ES-I3 (cell line): ENCODE results near the gene CLCF1.
"Not testable (repeated sequence)": the region's sequence is repeated elsewhere in the genome, so short reads cannot be mapped to it uniquely, and the experiment has no call there.

Experiments used
- H3K36me3 ChIP-seq: 2 replicates; pipeline ENCODE4 v1.6.1; 2013; ENCODE audit warnings: mild to moderate bottlenecking, low read length, control low read depth, moderate library complexity; ENCODE audit not compliant: insufficient read depth
- H3K4me1 ChIP-seq: 2 replicates; pipeline ENCODE4 v1.6.1; 2013; ENCODE audit warnings: mild to moderate bottlenecking, control low read depth, low read length; ENCODE audit not compliant: insufficient read depth
- H3K9ac ChIP-seq: 2 replicates; pipeline ENCODE4 v1.6.1; 2013; ENCODE audit warnings: low read depth, mild to moderate bottlenecking, low read length, moderate library complexity
- H3K9me3 ChIP-seq: 2 replicates; pipeline ENCODE4 v1.6.1; 2013; ENCODE audit warnings: mild to moderate bottlenecking, low read length, moderate library complexity; ENCODE audit not compliant: control insufficient read depth, insufficient read depth

CLCF1 gene

GRCh38 chr11:67332081-67332691 lies 41.2 kb downstream of the CLCF1 start:
- Histone ChIP-seq H3K4me1 (no peaks in the 10 kb centered on the region), H3K9ac (no peak overlapping the region), H3K36me3 (no peaks in the 10 kb centered on the region), H3K9me3 (no peaks in the 10 kb centered on the region)

DNA sequence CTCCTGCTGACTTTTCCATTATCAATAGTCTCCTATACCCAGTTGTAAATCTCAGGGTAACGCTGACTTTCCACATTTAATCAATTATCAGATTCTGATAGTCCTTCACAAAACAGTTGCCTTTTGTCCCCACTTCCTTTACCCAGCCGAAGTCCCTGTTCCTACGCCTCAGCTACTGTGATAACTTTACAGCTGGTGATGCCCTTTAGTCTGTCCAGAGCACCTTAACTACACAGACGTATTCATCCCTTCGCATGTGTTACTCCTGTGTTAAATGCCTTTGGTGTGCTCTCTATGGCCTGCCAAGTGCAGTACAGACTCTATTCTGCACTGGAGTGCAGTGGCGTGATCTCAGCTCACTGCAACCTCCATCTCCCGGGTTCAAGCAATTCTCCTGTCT lies 49.9 kb downstream of the CLCF1 start:
- no peaks in the 10 kb centered on the region for H3K4me1 ChIP-seq

DNA sequence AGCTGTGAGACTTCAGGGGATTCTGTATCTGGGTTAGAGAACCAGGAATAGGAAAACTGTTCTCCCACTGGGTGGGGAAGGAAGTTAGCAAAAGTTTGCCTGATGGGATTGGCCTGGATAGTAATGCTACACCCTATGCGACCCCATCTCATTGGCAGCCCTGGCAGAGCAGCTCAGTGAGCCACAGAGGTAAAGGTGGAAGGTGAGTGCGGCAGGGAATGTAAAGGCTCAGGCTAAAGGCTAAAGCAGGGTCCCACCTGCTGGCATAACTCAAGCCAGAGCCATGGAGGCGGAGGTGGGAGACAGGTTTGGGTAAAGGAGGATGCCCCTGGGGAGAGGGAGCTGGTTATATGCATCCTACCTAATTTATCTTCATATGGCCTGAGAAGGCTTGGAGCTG lies 51.3 kb downstream of the CLCF1 start:
- no peaks in the 10 kb centered on the region for H3K4me1 ChIP-seq
- no peaks in the 10 kb centered on the region for H3K36me3 ChIP-seq
- H3K9me3 ChIP-seq, result no peaks in the 10 kb centered on the region
- no peak overlapping the region for H3K9ac ChIP-seq

More for the DNA sequence above, 49.9 kb downstream of the CLCF1 start:
- Histone ChIP-seq H3K9me3 (no peaks in the 10 kb centered on the region), H3K36me3 (no peaks in the 10 kb centered on the region), H3K9ac (no peak overlapping the region)

GRCh38 chr11:67321313-67321871 lies 52.0 kb downstream of the CLCF1 start:
- H3K9ac ChIP-seq, result no peak overlapping the region
- no peaks in the 10 kb centered on the region for H3K9me3 ChIP-seq
- H3K36me3 ChIP-seq, result no peaks in the 10 kb centered on the region
- H3K4me1 ChIP-seq, result no peaks in the 10 kb centered on the region

DNA sequence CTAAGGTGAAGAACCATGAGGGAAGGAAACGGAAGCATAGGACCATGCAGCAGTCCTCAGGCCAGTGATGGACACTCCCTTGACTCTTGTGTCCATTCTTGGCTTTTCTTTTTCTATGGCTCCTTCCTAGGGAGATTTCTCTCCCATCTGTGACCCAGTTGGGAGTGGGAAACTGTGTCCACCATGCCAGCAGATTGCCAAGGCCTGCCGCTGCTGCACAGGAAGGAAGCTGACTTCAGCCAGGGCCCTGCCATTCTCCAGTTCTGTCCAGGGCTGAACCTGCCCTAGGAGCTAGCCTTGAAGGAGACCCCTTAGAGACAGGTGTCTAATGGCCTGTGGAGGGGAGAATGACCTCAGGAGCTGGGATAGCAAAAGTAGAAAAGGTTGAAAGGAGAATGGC lies 52.7 kb downstream of the CLCF1 start:
- Histone ChIP-seq H3K9me3 (no peaks in the 10 kb centered on the region), H3K36me3 (no peaks in the 10 kb centered on the region), H3K4me1 (no peaks in the 10 kb centered on the region), H3K9ac (no peak overlapping the region)

GRCh38 chr11:67320011-67320410 lies 53.4 kb downstream of the CLCF1 start:
- Histone ChIP-seq H3K4me1 (no peaks in the 10 kb centered on the region), H3K36me3 (no peaks in the 10 kb centered on the region), H3K9me3 (no peaks in the 10 kb centered on the region), H3K9ac (no peak overlapping the region)

- not testable (repeated sequence) for H3K9ac ChIP-seq, H3K36me3 ChIP-seq, H3K4me1 ChIP-seq, H3K9me3 ChIP-seq
These were observed 54.5 kb downstream of the CLCF1 start for GRCh38 chr11:67318876-67319275.

GRCh38 chr11:67317888-67318555 lies 55.4 kb downstream of the CLCF1 start:
- peak overlapping the region; percentile 85; the same call in 1 of the 2 replicates for H3K9ac ChIP-seq

DNA sequence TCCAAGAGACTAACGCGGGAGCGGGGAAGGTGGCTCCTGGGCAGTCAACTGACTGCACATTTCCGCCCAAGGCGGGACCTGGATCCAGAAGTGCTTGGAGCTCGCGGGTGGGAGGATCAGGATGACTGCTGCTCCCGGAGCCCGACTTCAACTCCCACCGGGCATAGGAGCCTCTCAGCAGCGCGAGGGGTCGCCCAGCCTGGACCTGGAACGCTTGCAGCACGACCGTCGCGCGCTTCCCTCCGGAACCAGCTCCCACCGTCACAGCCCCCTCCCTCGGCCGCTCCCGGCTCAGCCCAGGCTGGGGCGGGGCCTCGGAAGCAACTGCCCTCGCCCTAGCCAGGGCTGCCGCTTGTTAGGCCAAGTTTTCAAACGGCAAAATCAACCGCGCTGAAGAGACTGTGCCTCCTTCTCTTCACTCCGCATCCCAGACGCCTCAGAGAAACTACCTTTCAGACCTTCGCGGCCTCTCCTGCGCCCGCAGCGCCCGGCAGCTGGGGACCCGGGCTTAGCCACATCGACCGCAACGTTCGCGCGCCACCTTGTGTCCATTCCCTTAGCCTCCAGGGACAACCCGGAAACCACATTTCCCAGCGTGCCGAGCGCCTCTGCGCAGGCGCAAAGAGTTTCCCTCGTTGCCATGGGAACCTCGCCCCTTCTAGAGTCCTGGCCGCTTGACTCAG lies 56.1 kb downstream of the CLCF1 start:
- Histone ChIP-seq H3K9ac (peak overlapping the region; percentile 85), H3K9me3 (no peaks in the 10 kb centered on the region), H3K4me1 (no peaks in the 10 kb centered on the region), H3K36me3 (no peaks in the 10 kb centered on the region)

More at GRCh38 chr11:67317888-67318555, 55.4 kb downstream of the CLCF1 start:
- no peaks in the 10 kb centered on the region for H3K36me3 ChIP-seq
- H3K9me3 ChIP-seq, result no peaks in the 10 kb centered on the region
- H3K4me1 ChIP-seq, result no peaks in the 10 kb centered on the region

- H3K4me1 ChIP-seq, result no peaks in the 10 kb centered on the region
- H3K9me3 ChIP-seq, result no peaks in the 10 kb centered on the region
- H3K36me3 ChIP-seq, result no peaks in the 10 kb centered on the region
- H3K9ac ChIP-seq, result peak overlapping the region; percentile 85
These were observed 56.6 kb downstream of the CLCF1 start for GRCh38 chr11:67316882-67317204.

DNA sequence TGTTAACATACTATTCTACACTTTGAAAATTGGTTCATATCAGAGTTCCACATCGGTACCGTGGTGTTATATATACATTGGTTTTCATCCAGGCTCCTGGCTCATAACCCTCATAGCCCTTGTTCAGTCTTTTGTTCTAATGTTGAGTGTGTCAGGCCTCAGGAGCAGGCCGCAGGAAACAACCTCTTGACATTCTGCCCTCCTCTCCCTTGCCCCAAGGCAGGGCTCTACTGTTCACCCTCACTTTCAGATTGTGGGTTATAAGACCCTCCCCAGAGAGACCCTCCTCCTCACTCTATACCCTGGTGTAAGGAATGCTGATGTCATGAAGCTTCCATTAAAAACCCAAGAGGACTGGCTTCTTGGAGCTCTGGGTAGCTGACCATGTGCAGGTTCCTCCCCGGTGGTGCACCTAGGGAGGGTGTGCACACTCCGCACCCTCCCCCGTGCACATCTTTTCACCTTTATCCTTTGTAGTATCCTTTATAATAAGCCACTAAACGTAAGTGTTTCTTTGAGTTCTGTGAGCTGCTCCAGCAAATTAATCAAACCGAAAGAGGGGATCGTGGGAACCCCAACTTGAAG lies 58.0 kb downstream of the CLCF1 start:
- Histone ChIP-seq H3K36me3 (no peaks in the 10 kb centered on the region), H3K9me3 (no peaks in the 10 kb centered on the region), H3K4me1 (no peaks in the 10 kb centered on the region), H3K9ac (no peak overlapping the region)

GRCh38 chr11:67314218-67314617 lies 59.2 kb downstream of the CLCF1 start:
- no peaks in the 10 kb centered on the region for H3K9me3 ChIP-seq
- no peak overlapping the region for H3K9ac ChIP-seq
- no peaks in the 10 kb centered on the region for H3K36me3 ChIP-seq
- H3K4me1 ChIP-seq, result no peaks in the 10 kb centered on the region
